Stomach smooth muscle (tissue), 2 donors: ENCODE measurements around the gene MSI2.

Experiments
- H3K27ac ChIP-seq: one replicate; pipeline ENCODE4 v1.7.0; 2013; ENCODE audit warnings: mild to moderate bottlenecking, low read length, inconsistent platforms
- H3K27me3 ChIP-seq, 2 donors: one replicate each; pipeline ENCODE4 v1.7.0; 2013; ENCODE audit warnings: low read length in 2 of 2; ENCODE audit not compliant: insufficient read depth in 2 of 2, control insufficient read depth in 1 of 2
- H3K36me3 ChIP-seq, 2 donors: one replicate each; pipeline ENCODE4 v1.7.0; 2013; ENCODE audit warnings: low read length in 2 of 2; ENCODE audit not compliant: control insufficient read depth in 2 of 2, insufficient read depth in 2 of 2
- H3K4me1 ChIP-seq: one replicate; pipeline ENCODE4 v1.7.0; 2013; ENCODE audit warnings: low read length; ENCODE audit not compliant: control insufficient read depth, insufficient read depth
- H3K4me3 ChIP-seq, 2 donors: one replicate each; pipeline ENCODE4 v1.7.0; 2013; ENCODE audit warnings: low read length in 2 of 2
- H3K9ac ChIP-seq, 2 donors: one replicate each; pipeline ENCODE4 v1.7.0; 2013; ENCODE audit warnings: low read length in 2 of 2, mild to moderate bottlenecking in 1 of 2
- H3K9me3 ChIP-seq, 2 donors: one replicate each; pipeline ENCODE4 v1.7.0; 2013; ENCODE audit warnings: low read length in 2 of 2; ENCODE audit not compliant: control insufficient read depth in 2 of 2
- donor health status: healthy.
- donor health status: Pancreatic carcinoma.

MSI2 gene

GRCh38 chr17:57394375-57394774, 138.1 kb downstream of the MSI2 start:
- no peak overlapping the region for H3K4me3 ChIP-seq
- no peaks in the 10 kb centered on the region for H3K27me3 ChIP-seq
- no peak overlapping the region for H3K9ac ChIP-seq
- H3K9me3 ChIP-seq: peaks cover 0 to 4% of the 10 kb centered on the region in 2 donors
- no peaks in the 10 kb centered on the region for H3K4me1 ChIP-seq
- H3K36me3 ChIP-seq: no peaks in the 10 kb centered on the region
- H3K27ac ChIP-seq: no peak overlapping the region

- no peak overlapping the region for H3K4me3 ChIP-seq
- peaks cover 0 to 4% of the 10 kb centered on the region in 2 donors for H3K9me3 ChIP-seq
- no peaks in the 10 kb centered on the region for H3K27me3 ChIP-seq
- H3K27ac ChIP-seq: no peak overlapping the region
- H3K4me1 ChIP-seq: no peaks in the 10 kb centered on the region
- no peak overlapping the region for H3K9ac ChIP-seq
- no peaks in the 10 kb centered on the region for H3K36me3 ChIP-seq
Observed at GRCh38 chr17:57395721-57396321, 139.5 kb downstream of the MSI2 start.

DNA sequence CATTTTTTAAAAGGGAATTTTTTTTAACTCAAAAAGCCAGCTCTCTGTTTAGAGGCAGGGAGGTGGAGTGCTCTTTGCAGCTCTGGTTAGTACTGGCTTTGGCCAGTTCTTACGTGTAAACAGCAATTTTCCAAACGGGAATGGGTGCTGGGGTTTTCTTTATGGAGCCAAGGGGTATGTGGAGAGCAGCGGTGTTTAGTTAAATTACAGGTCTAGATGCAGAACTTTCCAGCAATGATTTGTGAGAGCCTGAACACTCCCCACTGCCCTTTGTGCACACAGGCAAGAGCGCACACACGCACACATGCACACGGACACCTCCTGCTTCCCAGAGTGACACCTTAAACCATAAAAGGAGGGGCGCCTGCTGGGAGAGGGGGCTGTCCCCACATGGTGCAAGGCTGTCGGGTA, 140.2 kb downstream of the MSI2 start:
- Histone ChIP-seq H3K27me3 (no peaks in the 10 kb centered on the region), H3K9me3 (peaks cover 0 to 4% of the 10 kb centered on the region in 2 donors), H3K4me1 (no peaks in the 10 kb centered on the region), H3K9ac (no peak overlapping the region), H3K36me3 (peaks cover 0 to 3% of the 10 kb centered on the region in 2 donors), H3K4me3 (no peak overlapping the region), H3K27ac (no peak overlapping the region)

- H3K4me3 ChIP-seq: no peak overlapping the region
- no peaks in the 10 kb centered on the region for H3K4me1 ChIP-seq
- peaks cover 0 to 4% of the 10 kb centered on the region in 2 donors for H3K9me3 ChIP-seq
- peaks cover 0 to 9% of the 10 kb centered on the region in 2 donors for H3K36me3 ChIP-seq
- H3K27ac ChIP-seq: no peak overlapping the region
- no peak overlapping the region for H3K9ac ChIP-seq
- H3K27me3 ChIP-seq: no peaks in the 10 kb centered on the region
Observed at GRCh38 chr17:57397402-57397801, 141.1 kb downstream of the MSI2 start.

DNA sequence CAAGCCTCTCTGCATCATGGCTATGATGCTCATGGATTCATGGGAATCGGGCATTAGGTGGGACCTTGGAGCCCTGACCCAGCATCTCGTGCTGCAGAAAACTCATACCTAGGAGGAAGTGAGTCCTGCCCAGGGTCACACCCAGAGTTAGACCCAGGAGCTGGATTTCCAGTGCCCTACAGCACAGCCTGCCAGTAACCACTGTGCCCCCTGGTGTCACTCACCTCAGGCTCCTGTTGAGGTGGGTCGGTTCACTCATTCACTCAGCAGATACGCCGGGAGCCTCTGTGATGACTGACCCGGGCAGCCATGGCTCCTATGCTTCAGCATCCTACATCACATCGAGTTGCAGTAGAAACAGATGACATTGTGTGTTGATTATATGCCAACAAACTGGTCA, 143.4 kb downstream of the MSI2 start:
- H3K27me3 ChIP-seq: no peaks in the 10 kb centered on the region
- peaks cover 0 to 9% of the 10 kb centered on the region in 2 donors for H3K36me3 ChIP-seq
- H3K27ac ChIP-seq: no peak overlapping the region
- no peaks in the 10 kb centered on the region for H3K9me3 ChIP-seq
- H3K4me1 ChIP-seq: no peaks in the 10 kb centered on the region
- H3K9ac ChIP-seq: no peak overlapping the region
- no peak overlapping the region for H3K4me3 ChIP-seq

- H3K9ac ChIP-seq: no peak overlapping the region
- H3K4me3 ChIP-seq: no peak overlapping the region
- H3K27me3 ChIP-seq: no peaks in the 10 kb centered on the region
- peaks cover 0 to 9% of the 10 kb centered on the region in 2 donors for H3K36me3 ChIP-seq
- H3K27ac ChIP-seq: no peak overlapping the region
- H3K4me1 ChIP-seq: peaks cover 2% of the 10 kb centered on the region
- H3K9me3 ChIP-seq: no peaks in the 10 kb centered on the region
Observed at GRCh38 chr17:57400648-57401047, 144.3 kb downstream of the MSI2 start.

DNA sequence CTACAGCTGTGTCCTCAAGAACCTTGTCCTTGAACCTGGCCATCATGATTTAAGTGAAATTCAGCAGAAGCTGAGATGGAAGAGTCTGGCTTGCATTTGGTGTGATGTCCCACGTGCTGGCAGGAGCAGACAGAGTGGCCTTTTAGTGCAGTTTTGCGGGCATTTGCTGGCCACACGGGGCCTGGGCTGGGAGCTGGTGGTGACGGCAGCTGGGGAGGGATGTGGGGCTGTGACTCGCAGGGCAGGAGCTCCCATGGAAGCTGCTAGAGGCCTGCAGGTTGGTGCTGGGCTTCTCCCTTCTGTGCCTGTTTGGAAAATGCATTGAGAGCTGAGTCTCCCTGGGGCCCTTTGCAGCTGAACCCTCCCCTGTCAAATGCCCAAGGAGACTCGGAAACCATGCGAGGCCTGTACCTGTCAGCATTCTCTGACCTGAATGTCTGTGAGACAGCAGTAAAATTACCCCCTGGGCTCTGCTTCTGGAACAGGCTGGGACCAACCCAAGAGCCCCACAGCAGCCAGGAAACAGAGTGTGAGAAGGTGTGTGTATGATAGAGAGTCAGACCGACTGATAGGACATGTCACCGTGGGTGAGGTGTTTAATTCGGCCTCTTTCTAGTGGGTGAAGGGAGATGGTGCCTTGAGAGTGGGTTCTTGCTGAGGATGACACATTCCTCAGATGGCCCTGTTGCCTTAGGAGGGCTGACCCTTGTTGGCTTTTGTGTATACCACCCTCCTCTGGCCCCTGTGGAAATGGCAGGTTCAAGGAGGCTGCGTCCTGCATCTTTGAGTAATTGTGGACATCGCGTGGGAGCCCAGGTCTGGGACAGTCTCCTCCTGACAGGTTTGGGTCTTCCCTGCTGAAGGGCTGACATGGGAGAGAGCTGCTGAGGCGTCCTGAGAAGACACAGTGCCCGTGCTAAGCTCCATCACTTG, 145.5 kb downstream of the MSI2 start:
- no peak overlapping the region for H3K4me3 ChIP-seq
- H3K9ac ChIP-seq: no peak overlapping the region
- peaks cover 0 to 9% of the 10 kb centered on the region in 2 donors for H3K36me3 ChIP-seq
- no peaks in the 10 kb centered on the region for H3K9me3 ChIP-seq
- no peak overlapping the region for H3K27ac ChIP-seq
- peaks cover 6% of the 10 kb centered on the region for H3K4me1 ChIP-seq
- H3K27me3 ChIP-seq: no peaks in the 10 kb centered on the region

GRCh38 chr17:57402681-57403180, 146.4 kb downstream of the MSI2 start:
- no peaks in the 10 kb centered on the region for H3K9me3 ChIP-seq
- no peaks in the 10 kb centered on the region for H3K27me3 ChIP-seq
- H3K9ac ChIP-seq: no peak overlapping the region
- H3K4me1 ChIP-seq: peaks cover 11% of the 10 kb centered on the region
- peaks cover 0 to 9% of the 10 kb centered on the region in 2 donors for H3K36me3 ChIP-seq
- no peak overlapping the region for H3K27ac ChIP-seq
- H3K4me3 ChIP-seq: no peak overlapping the region

- Histone ChIP-seq H3K36me3 (peaks cover 0 to 9% of the 10 kb centered on the region in 2 donors), H3K9ac (no peak overlapping the region), H3K4me1 (peaks cover 14% of the 10 kb centered on the region), H3K27me3 (no peaks in the 10 kb centered on the region), H3K4me3 (no peak overlapping the region), H3K27ac (no peak overlapping the region), H3K9me3 (no peaks in the 10 kb centered on the region)
Observed at GRCh38 chr17:57403236-57403635, 146.9 kb downstream of the MSI2 start.

GRCh38 chr17:57404073-57404472, 147.8 kb downstream of the MSI2 start:
- Histone ChIP-seq H3K9ac (no peak overlapping the region), H3K36me3 (peaks cover 0 to 9% of the 10 kb centered on the region in 2 donors), H3K27me3 (no peaks in the 10 kb centered on the region), H3K4me3 (no peak overlapping the region), H3K9me3 (no peaks in the 10 kb centered on the region), H3K4me1 (peaks cover 14% of the 10 kb centered on the region), H3K27ac (no peak overlapping the region)
